HL-60 (cell line): ENCODE measurements around the gene IRX4.

Source experiments
- POLR2AphosphoS5 ChIP-seq: IDR thresholded peaks from 2 replicates; pipeline ENCODE4 v1.6.1; 2012; ENCODE audit warnings: low read depth
- TF ChIP-seq, protein P1 (sequence below): IDR thresholded peaks from one replicate; pipeline ENCODE4 v1.5.1; 2011; ENCODE audit warnings: low read length, control low read depth, inconsistent platforms; ENCODE audit not compliant: insufficient read depth

DNA sequence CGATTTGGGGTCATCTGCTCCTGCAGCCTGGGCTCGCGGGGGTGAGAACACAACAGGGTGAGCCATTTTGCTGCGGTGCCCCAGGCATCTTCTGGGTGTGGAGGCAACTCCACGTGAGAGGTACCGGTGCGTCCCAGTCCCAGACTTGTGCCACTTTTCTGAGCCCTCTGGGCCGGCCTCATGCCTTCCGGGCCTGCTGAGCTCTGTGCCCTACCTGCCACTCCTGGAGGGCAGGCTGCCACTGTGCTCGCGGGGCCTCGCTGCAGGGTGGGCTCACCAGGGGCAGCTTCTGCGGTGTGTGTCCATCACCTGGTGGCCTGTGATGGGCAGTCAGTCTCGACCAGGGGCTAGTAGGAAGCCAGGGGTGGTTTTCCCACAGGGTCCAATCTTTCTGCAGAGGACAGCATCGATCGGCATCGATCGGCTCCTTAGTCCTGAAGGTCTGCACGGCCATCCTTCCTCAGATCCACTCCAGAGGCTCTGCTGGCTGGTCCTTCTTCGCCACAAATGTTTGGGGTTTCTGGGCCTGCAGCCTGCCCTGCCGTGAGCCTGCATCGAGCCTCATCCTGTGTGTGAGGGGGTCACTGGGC lies 22.6 kb downstream of the IRX4 start:
- TF ChIP-seq, protein P1, sequence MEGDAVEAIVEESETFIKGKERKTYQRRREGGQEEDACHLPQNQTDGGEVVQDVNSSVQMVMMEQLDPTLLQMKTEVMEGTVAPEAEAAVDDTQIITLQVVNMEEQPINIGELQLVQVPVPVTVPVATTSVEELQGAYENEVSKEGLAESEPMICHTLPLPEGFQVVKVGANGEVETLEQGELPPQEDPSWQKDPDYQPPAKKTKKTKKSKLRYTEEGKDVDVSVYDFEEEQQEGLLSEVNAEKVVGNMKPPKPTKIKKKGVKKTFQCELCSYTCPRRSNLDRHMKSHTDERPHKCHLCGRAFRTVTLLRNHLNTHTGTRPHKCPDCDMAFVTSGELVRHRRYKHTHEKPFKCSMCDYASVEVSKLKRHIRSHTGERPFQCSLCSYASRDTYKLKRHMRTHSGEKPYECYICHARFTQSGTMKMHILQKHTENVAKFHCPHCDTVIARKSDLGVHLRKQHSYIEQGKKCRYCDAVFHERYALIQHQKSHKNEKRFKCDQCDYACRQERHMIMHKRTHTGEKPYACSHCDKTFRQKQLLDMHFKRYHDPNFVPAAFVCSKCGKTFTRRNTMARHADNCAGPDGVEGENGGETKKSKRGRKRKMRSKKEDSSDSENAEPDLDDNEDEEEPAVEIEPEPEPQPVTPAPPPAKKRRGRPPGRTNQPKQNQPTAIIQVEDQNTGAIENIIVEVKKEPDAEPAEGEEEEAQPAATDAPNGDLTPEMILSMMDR, result no peak
- TF ChIP-seq POLR2AphosphoS5, result no peak
